HG02763 (cell line): Measurements from ENCODE around the gene YIPF7.

Experiments used
- ATAC-seq: cut with Tn5 transposase; IDR thresholded peaks from one replicate; pipeline ENCODE4 v1.9.1; 2021; ENCODE audit warnings: mild to moderate bottlenecking, moderate library complexity; ENCODE audit not compliant: unreplicated experiment

The YIPF7 gene

GRCh38 chr4:44629280-44629866, 22.1 kb downstream of the YIPF7 start:
- ATAC-seq = peak; percentile 89

DNA sequence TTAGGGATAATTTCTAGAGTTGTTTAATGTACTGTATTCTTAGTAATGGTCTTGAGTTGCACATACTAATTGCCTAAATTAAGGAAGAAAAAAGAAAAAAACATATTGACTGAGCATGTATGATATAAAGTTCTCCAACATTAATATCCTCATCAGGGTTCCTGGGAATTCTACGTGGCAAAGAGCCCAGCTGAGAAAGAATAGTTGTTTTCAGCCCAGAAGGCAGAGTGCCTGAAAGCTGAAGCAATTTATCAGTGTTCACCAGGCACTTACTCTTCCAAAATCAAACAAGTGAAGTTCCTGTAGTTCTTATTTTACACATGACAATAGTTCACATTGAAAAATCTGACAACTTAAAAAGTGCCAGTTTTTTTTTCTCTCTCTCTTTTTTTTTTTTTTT, 27.7 kb downstream of the YIPF7 start:
- ATAC-seq = no peak

GRCh38 chr4:44616621-44617020, 34.8 kb downstream of the YIPF7 start:
- ATAC-seq = no peak

DNA sequence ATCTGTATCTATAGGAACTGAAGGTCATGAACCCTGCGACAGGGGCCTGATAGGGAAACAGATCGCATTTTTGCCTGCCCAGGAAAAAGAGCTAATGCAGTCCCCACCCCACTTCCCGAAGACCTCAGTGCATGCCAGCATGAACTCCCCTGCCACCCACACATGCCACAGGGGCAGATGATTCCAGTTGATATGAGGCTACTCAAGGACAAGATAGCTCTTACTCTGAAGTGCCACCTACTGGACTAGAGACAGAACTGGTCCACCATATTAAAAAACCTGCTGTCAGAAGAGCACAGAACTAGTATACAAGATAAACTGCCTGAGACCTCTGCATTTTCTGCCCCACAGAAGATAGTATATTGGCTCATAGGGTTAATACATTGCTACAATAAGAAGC, 68.0 kb downstream of the YIPF7 start:
- no peak for ATAC-seq

GRCh38 chr4:44580231-44580630, 71.2 kb downstream of the YIPF7 start:
- ATAC-seq = no peak

DNA sequence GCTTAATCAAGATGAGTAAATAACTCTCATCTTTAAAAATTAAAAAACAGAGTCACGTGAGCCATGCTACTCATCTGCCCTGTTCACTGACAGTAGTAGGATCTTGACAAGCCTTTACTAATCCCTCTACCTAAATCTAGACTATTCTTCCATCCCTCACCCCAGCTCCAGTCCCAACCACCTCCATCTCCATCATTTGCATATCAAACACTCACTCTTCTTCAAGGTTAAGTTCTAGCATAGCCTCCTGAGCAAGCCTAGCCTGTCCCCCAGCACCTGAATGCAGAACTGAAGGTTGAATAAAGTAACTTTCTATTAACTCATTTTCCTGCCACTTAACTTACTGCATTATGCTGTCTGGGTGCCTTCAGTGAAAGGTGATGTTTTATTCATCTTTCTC, 72.5 kb downstream of the YIPF7 start:
- ATAC-seq = no peak
